T1000 (cell line): Measurements from ENCODE around the gene SLC10A6.
A peak's percentile ranks its signal among the peaks of the same experiment; 100 is the strongest.
"Not testable (repeated sequence)": the region's sequence is repeated elsewhere in the genome, so short reads cannot be mapped to it uniquely, and the experiment has no call there.

Experiments
- DNase-seq: peaks from one replicate; lab custom pipeline; 2025; ENCODE audit warnings: mixed read lengths; lab: John Stamatoyannopoulos, UW

Gene SLC10A6, protein sequence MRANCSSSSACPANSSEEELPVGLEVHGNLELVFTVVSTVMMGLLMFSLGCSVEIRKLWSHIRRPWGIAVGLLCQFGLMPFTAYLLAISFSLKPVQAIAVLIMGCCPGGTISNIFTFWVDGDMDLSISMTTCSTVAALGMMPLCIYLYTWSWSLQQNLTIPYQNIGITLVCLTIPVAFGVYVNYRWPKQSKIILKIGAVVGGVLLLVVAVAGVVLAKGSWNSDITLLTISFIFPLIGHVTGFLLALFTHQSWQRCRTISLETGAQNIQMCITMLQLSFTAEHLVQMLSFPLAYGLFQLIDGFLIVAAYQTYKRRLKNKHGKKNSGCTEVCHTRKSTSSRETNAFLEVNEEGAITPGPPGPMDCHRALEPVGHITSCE

DNA sequence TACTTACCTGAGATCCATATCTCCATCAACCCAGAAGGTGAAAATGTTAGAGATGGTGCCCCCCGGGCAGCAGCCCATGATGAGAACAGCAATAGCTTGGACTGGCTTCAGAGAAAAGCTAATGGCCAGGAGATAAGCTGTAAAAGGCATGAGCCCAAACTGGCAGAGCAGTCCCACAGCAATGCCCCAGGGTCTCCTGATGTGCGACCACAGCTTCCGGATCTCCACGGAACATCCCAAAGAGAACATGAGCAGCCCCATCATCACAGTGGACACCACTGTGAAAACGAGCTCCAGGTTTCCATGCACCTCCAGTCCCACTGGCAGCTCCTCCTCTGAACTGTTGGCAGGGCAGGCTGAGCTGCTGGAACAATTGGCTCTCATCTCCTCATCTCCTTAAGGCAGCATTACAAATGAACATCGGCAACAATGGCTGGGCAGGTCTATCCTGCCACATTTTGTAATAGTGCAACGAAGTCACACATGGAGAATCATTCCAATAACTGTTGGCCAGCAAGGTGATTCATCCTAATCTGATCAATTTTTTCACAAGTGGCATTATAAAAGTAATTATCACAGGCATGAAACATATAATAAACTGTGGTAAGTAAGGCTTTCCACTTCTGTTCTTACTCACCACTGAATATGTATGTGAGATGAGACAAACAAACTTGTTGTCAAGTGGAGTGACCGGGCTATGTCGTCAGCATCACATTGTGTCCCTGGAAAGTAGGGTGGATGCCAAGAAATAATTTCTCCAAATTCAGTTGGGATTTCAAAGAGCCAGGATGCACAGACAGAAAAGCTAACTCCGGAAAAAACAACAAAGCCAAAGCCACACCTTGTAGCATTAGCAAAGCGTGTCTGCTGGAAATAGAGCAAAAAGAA is at the start of gene SLC10A6:
Gene SLC10A6 (minus strand): TSS at position 653 of the 888 bp plus-strand sequence. CDS start 269 bp downstream, at position 384.
- DNase-seq: no peak

DNA sequence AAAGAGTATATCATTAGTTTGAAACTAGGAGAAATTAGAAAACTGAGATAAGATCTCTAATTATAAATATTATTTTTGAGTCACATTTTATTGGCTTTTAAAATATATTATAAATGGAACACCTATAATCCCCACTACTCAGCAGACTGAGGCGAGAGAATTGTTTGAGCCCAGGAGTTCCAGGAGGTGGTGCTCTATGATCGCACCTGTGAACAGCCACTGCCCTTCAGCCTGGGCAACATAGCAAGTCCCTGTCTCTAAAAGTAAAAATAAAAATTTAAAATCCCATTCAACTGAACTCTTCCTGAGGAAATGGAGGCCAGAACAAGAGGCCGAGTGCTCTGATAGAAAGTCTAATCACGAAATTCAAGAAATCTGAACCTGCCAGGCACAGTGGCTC is 49.4 kb upstream of the SLC10A6 start:
- DNase-seq: no peak

DNA sequence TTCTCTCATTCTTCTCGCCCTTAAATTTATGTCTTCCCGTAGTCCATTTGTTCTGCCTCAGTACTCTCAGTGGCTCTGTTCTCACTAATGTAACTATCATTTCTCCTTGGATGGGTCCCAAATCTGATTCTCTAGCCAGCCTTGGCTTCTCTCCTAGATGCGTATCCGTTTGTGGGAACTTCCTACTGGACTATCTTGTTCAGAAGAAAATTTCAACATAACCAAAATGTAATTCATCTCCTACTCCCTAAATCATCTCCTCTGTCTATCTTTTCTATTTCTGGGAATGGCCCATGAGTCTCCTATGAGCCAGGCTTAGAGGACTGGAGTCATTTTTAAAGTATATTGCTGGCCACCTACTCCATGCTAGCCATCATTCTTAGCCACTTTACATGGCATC is 47.4 kb upstream of the SLC10A6 start:
- DNase-seq: no peak

DNA sequence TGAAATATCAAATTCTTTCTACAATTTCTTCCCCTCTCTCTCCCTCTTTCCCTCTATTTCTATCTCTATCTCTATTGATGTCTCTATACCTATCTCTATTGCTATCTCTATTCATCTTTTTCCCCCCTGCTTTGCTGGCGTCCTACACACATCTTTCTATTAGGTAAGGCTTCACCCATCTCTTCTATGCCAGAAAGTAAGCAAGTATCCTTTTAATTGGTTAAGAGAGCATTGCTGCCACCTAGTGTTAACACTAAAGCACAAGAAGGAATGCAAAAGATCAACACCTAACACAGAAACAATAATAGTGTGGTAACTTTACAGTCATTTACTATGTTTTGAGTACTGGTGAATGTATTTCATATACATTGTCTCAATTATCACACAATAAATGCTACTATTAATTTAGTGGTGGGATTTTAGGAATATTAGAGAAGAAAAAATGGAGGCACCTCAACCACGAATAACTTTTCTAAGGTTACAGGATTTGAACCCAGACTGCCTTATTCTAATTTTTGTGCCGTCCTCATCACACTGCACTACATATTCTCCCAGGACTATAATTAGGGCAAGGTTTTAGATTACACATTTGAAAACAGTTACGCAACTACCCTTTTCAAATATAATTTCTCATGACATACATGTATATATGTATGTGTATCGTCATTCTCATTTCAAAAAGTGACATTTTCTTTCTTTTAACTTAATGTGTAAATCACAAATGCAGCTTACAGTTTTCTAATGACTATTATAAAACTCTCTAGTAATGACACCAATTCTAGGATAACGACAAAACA is 46.7 kb upstream of the SLC10A6 start:
- no peak for DNase-seq

DNA sequence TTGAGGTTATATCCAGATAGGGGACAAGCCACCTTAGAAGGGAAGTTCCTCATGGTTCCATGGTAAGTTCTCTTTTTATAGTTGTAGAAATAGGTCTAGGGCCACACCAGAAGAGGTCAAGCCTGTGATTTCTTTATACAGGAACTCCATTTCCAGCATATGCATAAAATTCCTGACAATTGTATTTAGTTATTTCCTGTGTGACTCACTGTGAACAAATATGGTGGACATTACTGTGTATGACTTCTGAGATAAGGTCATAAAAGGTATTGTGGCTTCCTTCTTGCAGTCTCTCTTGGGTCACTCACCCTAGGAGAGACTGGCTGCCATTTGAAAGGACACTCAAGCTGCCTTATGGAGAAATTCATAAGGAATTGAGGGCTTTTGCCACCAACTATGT is 45.3 kb upstream of the SLC10A6 start:
- no peak for DNase-seq

DNA sequence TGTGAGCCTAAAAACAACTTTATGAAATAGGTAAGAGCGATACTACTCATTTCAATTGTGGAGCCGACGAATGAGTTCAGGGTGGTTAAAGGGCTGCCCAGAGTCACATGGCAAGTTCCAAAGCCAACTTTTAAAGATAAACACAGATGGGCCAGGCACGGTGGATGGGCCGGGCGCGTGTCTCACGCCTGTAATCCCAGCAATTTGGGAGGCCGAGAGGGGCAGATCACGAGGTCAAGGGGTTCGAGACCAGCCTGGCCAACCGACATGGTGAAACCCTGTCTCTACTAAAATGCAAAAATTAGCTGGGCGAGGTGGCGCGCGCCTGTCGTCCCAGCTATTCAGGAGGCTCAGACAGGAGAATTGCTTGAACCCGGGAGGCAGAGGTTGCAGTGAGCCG is 44.0 kb upstream of the SLC10A6 start:
- no peak for DNase-seq

DNA sequence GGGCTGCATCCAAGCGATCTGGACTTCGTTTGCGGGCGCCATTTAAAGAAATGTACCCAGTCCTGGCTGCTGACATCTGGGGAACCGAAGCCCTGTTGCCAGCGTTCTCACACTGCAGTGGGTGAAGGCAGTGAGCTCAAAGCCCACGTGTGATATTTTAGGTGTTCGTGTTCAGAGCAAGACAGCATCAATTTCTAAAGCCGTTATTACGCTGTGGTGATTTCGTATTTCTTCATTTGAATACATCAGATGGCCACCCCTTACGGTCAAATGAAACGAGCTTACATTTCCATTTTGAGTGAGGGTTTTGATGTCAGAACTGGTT is 43.4 kb upstream of the SLC10A6 start:
- no peak for DNase-seq

DNA sequence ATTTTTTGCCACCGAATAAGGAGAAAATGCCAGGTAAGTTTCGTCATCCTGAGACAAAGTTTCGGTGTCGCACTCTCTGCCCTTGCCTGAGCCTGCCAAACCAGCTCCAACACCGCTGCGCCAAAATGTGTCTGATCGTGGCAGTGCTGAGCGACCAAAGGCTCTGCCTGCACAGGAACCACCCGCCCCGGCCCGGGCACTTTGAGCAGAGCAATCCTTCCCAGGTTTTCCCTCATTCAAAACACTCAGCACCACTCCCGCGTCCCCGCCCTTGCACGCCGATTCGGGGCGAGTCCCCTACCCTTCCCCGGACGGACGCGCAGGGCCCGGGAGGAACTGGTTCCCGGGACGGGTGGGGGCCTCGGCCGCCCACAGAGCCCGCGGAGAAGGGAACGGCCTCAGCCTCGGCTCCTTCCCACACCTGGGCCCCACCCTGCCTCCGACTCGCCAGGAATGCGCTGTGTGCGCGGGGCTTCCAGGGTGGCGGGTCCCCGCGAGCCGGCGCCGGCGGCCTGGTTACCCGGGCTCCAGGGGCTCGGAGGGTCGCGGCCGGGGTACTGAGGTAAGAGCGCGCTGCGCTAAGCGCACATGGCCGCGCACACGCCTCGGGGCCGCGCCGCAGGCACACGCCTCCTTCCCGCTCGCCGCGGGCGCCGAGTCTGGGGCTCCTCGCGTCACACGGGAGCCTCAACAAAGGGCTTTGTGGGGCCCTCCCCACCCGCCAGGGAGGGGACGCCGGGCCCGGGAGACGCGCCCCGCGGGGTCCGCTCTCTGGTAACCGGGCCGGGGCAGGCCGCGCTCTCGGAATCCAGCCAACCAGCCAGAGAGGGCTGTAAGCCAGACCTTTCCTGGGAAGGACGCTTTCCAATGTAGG is 42.8 kb upstream of the SLC10A6 start, which contains the start of gene C4orf36:
Gene C4orf36 (minus strand): TSS at position 661 of the 874 bp plus-strand sequence. CDS start 902 bp downstream, outside the sequence.
- DNase-seq: peak; percentile 31

DNA sequence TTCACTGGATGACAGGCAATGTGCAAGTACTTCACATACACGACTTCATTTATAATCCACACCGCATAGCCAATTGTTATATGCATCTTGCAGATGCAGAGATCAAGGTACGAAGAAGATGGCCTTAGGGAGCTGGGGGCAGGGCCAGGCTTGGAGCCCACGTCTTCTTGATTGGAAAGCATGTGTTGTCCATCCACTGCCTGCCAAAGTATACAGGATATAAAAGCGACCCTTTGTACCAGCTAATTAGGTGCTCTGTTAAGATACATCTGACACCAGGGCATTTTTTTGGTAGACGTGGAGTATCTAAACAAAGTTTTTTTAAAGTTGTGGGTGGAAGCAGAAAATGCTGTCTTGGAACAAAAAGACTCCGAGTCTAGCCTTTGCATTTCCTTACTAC is 41.6 kb upstream of the SLC10A6 start:
- no peak for DNase-seq

DNA sequence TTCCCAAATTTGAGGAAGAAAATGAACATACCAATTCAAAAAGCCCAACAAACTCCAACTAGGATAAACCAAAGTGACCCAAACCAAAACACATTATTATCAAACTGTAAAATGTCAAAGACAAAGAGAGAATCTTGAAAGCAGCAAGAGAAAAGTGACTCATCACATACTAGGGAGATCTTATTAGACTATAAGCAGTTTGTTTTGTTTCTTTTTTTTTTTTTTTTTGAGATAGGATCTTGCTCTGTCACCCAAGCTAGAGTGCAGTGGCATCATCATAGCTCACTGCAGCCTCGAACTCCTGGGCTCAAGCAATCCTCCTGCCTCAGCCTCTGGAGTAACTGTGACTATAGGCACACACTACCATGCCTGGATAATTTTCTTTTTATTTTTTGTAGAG is 30.5 kb upstream of the SLC10A6 start:
- no peak for DNase-seq

DNA sequence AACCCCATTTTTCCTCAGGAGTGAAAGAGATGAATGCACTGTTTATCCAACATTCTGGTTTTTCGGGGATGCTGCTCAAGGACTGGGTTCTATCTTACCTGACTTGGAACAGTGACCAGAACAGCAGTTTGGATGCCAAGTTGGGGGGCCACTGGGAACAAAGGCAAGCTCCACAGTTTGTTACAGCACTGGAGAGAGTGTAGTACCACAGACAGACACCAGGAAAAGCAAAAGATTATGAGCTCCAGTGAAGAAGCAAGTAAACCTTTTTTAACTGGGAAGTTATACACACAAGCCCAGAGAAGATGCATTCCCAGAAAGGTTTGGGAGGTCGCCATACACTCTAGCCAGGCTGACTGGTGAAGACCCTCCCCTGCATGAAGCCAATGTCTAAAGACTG is 29.5 kb upstream of the SLC10A6 start:
- DNase-seq: no peak

DNA sequence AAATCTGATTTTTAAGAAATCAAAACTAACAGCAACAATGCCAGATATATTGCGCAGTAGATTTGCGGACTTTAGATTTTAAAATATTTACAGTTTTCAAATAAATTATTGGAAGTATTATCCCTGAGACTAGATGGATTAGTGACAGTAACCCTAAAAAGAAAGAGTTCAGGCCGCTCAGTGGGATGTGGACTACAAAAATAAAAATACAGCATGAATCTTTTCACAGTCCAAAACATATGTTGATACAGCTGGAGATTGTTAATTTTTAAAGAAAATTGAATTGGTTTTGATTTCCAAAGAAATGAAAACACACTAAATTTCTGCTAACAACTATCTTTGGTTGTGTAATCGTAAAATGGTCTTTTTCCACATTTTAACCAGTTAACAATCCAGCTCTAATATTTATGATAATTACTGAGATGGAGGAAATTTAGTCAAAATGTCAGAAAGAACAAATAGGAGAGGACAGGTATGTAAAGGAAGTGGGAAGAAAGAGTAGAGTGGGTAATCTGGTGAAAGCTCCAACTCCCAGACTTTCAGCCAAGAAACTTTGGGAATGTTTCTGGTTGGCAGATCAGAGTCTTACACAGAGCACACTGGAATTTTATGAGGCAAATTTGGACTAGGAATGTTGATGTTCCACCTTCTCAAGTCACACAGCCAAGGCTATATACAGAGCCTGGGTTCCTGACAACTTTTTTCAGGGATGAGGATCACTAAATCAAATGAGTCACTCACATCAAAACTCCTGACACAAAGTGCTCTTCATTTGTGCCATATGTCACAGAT is 27.9 kb upstream of the SLC10A6 start:
- DNase-seq: no peak

DNA sequence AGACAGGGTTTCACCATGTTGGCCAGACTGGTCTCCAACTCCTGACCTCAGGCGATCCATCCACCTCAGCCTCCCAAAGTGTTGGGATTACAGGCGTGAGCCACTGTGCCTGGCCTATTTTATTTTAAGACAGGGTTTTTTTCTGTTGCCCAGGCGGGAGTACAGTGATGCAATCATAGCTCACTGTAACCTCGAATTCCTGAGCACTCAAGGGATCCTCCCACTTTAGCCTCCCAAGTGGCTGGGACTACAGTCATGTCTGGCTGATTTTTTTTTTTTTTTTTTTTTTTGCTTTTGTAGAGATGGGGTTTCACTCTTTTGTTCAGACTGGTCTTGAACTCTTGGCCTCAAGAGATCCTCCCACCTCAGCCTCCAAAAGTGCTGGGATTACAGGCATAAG is 26.3 kb upstream of the SLC10A6 start:
- not testable (repeated sequence) for DNase-seq

DNA sequence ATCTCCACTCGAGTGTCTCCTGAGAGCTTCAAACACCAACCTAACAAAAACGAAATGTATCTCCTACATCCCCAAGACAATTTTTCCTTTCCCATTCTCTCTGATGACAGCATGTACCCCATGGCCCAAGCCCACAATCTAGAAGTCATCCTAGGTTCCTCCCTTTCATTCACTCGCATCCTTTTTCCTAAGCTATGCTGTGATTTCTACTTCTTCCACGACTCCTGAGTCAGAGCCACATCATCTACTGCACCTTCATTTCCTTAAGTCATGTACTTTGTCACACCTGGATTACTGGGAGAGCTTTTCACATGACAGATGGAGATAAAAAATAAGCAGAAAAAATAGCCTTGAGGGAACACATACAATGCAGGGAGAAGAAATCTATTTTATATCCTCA is 23.0 kb upstream of the SLC10A6 start:
- DNase-seq: no peak

DNA sequence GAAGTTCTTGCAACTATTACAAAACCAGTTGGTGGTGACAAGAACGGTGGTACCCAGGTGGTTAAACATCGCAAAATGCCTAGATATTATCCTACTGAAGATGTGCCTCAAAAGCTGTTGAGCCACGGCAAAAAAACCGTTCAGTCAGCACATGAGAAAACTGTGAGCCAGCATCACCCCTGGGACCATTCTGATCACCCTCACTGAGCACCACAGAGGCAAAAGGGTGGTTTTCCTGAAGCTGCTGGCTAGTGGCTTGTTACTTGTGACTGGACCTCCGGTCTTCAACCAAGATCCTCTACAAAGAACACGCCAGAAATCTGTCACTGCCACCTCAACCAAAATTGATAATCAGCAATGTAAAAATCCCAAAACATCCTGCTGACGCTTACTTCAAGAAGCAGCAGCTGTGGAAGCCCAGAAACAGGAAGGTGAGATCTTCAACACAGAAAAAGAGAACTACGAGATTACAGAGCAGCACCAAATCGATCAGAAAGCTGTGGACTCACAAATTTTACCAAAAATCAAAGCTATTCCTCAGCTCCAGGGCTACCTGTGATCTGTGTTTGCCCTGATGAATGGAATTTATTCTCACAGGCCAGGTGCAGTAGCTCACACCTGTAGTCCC is 21.4 kb upstream of the SLC10A6 start:
- no peak for DNase-seq

DNA sequence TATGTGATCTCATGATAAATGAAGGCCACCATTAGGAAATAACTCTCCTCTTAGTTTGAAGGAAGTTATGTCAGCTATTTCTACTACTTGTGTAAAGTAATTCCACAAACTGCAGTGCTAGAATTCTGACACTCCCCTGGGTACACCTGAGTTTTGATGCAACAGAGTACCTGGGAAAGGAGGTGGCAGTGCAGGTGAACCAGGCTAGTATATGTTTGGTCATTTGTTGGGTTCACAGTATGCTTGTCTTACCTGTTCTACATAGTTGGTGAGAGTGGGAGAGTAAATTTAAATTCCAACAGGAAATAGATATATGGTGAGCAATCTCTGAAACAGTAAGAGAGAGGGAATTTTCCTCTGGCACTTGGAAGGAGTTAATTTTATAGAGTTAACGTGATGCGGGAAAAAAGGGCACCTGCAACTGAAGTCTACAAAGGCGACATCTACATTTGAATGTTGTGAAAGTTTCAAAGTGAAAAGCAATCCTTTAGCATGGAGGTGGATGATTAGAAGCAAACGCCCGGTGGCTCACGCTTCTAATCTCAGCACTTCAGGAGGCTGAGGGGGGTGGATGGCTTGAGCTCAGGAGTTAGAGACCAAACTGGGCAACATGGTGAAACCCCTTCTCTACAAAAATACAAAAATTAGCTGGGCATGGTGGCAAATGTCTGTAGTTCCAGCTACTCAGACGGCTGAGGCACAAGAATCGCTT is 8.3 kb upstream of the SLC10A6 start:
- no peak for DNase-seq

DNA sequence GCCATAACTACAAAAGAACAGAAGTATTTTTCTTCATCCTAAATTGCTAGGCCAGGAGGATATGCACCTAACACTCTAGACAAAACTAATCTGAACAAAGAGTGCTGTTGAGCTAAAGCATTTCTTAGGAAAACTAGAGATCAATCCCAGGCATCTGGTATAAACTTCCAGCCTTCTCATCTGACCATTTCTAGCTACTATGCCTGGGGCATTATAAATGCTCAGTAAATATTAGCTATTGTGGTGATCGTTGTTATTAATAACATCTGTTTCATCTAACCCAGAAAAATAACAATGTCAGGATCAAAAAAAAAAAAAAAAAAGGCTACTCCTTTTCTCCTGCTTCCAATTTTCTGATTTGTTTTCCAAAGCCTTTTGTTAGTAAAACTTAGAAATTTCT is 7.7 kb upstream of the SLC10A6 start:
- DNase-seq: no peak

DNA sequence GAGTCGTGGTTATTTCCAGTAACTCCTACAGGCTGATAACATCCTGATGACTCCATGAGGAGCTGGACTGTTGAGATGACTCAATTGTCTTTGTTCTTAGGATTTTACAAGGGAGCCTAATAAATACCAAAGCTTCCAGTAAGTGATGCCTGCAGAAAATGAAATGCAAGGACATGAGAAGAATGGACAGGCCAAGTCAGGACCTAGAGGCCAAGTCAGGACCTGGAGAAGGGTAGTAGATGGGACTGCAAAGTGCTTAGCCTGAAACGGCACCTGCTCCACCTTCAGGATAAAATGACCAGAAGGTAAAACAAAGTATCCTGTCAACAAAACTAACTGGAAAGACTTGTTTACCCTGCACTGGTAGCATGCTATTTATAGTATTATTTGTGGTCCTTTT is 6.4 kb upstream of the SLC10A6 start:
- peak; percentile 28 for DNase-seq

DNA sequence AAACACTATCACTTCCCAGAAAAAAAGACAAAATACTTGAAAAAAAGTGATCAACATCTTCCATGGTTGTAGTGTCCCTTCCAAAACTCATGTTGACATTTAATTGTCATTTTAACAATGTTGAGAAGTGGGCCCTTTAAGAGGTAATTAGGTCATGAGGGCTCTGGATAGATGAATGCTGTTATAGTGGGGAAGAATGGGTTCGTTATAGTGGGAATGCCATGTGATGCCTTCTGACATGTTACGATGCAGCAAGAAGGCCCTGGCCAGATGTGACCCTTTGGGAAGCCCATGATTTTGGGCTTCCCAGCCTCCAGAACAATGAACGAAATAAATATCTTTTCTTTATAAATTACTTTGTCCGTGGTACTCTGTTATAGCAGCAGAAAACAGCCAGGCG is 4.0 kb upstream of the SLC10A6 start:
- no peak for DNase-seq
